Suprapubic skin (tissue), 4 donors: ENCODE results near the gene CYTH3. TPM values are rescaled to one million over a fixed set of nuclear protein-coding genes. Genes with fewer than 3 reads are reported as not detected.

ENCODE experiments used
- DNase-seq, 2 donors: peaks; one replicate each; pipeline ENCODE4 v3.0.0-alpha.2; 2019; ENCODE audit warnings: low spot score in 2 of 2
- H3K27ac ChIP-seq: fragments of 200-600 bp; sonication (generic); one replicate; pipeline ENCODE4 v1.5.1; 2019
- H3K27me3 ChIP-seq: fragments of 200-600 bp; sonication (generic); one replicate; pipeline ENCODE4 v1.5.1; 2019
- H3K36me3 ChIP-seq: fragments of 200-600 bp; sonication (generic); one replicate; pipeline ENCODE4 v1.5.1; 2019
- H3K4me1 ChIP-seq: fragments of 200-600 bp; sonication (generic); one replicate; pipeline ENCODE4 v1.5.1; 2019
- H3K4me3 ChIP-seq: fragments of 200-600 bp; sonication (generic); one replicate; pipeline ENCODE4 v1.5.1; 2019; ENCODE audit warnings: mild to moderate bottlenecking
- H3K9me3 ChIP-seq: fragments of 200-600 bp; sonication (generic); one replicate; pipeline ENCODE4 v1.5.1; 2019
- EP300 ChIP-seq: sonication (generic); formaldehyde crosslinking; IDR thresholded peaks from one replicate; pipeline ENCODE4 v1.6.1; 2017; ENCODE audit warnings: antibody characterized with exemption
- POLR2A ChIP-seq, 2 donors: fragments of 450-650 bp; IDR thresholded peaks; one replicate each; pipeline ENCODE4 v1.6.1; 2017; ENCODE audit warnings: antibody characterized with exemption in 2 of 2, mild to moderate bottlenecking in 2 of 2, moderate library complexity in 2 of 2
- POLR2AphosphoS5 ChIP-seq, 3 donors: sonication (generic); formaldehyde crosslinking; IDR thresholded peaks; one replicate each; pipeline ENCODE4 v1.6.1; 2017; ENCODE audit warnings: antibody characterized with exemption in 3 of 3
- whole genome bisulfite sequencing: methylation state at CpG from one replicate; pipeline ENCODE4 v1.1.5; 2018; 5-methylcytosine and 5-hydroxymethylcytosine counted together
- total RNA-seq, 4 donors: library from RNA; depleted of rRNA; stranded (reverse); fragments of >200 nt; gene quantifications; one replicate each; pipeline ENCODE4 v1.1.0, GENCODE V29; 2016
- TF ChIP-seq, protein P1 (sequence below), 2 donors: fragments of 200-600 bp in 1 of 2; fragments of 450-650 bp in 1 of 2; sonication (generic) in 1 of 2; IDR thresholded peaks; one replicate each; pipeline ENCODE4 v1.5.1; 2016 to 2019; ENCODE audit warnings: antibody characterized with exemption in 2 of 2, mild to moderate bottlenecking in 1 of 2, moderate library complexity in 1 of 2

The CYTH3 gene
- total RNA-seq, 4 donors from 2014 or later, result 29.8 to 55.7 (median 46.8) TPM

DNA sequence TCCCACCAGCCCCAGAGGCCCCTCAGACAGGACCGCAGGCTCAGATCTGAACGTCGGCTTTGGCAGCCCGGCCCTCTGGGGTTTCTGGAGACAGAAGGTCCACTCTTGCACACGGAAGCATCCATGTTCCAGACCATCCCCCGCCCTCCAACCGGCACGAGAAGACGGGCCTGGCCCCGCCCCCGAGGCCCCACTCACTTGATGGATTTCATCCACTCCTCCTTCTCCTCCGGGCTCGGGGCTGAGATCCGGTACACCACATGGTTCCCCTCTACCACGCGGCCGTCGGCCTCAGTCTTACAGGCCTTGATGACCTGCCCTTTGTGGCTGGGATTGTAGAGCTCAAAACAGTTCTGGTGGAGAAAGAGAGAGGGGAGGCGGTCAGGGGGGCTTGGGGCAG lies 107.3 kb downstream of the CYTH3 start:
- H3K9me3 ChIP-seq, result no peaks in the 10 kb centered on the region
- WGBS, result 83% methylated on average over 19 of the region's 19 CpGs
- H3K27me3 ChIP-seq, result no peaks in the 10 kb centered on the region
- peaks cover 50% of the 10 kb centered on the region for H3K36me3 ChIP-seq
- no peak for TF ChIP-seq EP300
- TF ChIP-seq POLR2AphosphoS5 (IDR thresholded peaks at IDR 0.05), result no peak
- TF ChIP-seq POLR2A (IDR thresholded peaks at IDR 0.05), result no peak
- TF ChIP-seq, protein P1, sequence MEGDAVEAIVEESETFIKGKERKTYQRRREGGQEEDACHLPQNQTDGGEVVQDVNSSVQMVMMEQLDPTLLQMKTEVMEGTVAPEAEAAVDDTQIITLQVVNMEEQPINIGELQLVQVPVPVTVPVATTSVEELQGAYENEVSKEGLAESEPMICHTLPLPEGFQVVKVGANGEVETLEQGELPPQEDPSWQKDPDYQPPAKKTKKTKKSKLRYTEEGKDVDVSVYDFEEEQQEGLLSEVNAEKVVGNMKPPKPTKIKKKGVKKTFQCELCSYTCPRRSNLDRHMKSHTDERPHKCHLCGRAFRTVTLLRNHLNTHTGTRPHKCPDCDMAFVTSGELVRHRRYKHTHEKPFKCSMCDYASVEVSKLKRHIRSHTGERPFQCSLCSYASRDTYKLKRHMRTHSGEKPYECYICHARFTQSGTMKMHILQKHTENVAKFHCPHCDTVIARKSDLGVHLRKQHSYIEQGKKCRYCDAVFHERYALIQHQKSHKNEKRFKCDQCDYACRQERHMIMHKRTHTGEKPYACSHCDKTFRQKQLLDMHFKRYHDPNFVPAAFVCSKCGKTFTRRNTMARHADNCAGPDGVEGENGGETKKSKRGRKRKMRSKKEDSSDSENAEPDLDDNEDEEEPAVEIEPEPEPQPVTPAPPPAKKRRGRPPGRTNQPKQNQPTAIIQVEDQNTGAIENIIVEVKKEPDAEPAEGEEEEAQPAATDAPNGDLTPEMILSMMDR (IDR thresholded peaks at IDR 0.05), result no peak
- no peak overlapping the region for H3K27ac ChIP-seq
- no peak overlapping the region for H3K4me3 ChIP-seq
- no peak for DNase-seq
- peaks cover 10% of the 10 kb centered on the region for H3K4me1 ChIP-seq

DNA sequence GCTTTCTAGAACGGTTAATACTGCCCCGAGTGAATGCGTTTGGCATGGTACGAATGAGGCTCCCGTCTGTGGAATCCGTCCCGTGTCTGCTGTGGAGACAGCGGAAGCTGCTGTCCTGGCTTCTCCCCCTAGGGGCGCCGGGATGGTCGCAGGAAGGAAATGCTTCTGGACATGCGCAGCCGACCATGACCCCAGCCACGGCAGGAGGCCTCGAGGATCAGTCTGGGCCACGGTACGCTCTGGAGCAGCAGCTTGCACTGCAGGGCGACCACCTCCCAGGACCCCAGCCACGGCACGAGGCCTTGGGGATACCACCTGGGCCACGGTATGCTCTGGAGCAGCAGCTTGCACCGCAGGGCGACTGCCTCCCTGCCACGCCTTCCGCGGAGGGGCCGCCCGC lies 107.9 kb downstream of the CYTH3 start:
- no peaks in the 10 kb centered on the region for H3K9me3 ChIP-seq
- WGBS, result 92% methylated on average over 20 of the region's 28 CpGs
- peaks cover 10% of the 10 kb centered on the region for H3K4me1 ChIP-seq
- TF ChIP-seq POLR2AphosphoS5 (IDR thresholded peaks at IDR 0.05), result no peak
- TF ChIP-seq EP300, result no peak
- TF ChIP-seq POLR2A (IDR thresholded peaks at IDR 0.05), result no peak
- TF ChIP-seq, protein P1 (IDR thresholded peaks at IDR 0.05), result no peak
- H3K4me3 ChIP-seq, result no peak overlapping the region
- H3K27me3 ChIP-seq, result no peaks in the 10 kb centered on the region
- H3K27ac ChIP-seq, result no peak overlapping the region
- peaks cover 51% of the 10 kb centered on the region for H3K36me3 ChIP-seq
- no peak for DNase-seq

DNA sequence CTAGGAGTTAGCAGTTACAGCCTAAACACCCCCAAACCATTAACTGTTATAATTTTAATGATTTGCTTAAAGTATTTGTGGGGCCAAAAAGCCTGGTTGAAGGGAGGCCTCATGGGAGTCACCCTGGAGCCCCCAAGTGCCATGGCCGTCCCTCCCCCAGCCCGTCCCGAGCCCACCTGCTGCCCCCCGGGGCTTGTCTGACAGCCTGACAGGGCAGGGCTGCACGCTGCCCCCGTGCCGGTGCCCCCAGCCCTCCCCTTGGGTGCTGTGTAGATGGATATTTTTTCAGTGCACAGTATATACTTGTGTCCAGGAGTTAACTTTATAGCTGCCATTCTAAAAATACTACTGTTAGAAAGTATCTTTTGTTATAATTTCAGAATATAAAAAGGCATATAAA lies 108.4 kb downstream of the CYTH3 start:
- H3K4me1 ChIP-seq, result peaks cover 10% of the 10 kb centered on the region
- no peak overlapping the region for H3K4me3 ChIP-seq
- WGBS, result 85% methylated on average over 7 of the region's 7 CpGs
- TF ChIP-seq POLR2AphosphoS5 (IDR thresholded peaks at IDR 0.05), result no peak
- TF ChIP-seq, protein P1 (IDR thresholded peaks at IDR 0.05), result no peak
- H3K27ac ChIP-seq, result no peak overlapping the region
- no peaks in the 10 kb centered on the region for H3K27me3 ChIP-seq
- DNase-seq, result no peak
- peaks cover 56% of the 10 kb centered on the region for H3K36me3 ChIP-seq
- H3K9me3 ChIP-seq, result no peaks in the 10 kb centered on the region

DNA sequence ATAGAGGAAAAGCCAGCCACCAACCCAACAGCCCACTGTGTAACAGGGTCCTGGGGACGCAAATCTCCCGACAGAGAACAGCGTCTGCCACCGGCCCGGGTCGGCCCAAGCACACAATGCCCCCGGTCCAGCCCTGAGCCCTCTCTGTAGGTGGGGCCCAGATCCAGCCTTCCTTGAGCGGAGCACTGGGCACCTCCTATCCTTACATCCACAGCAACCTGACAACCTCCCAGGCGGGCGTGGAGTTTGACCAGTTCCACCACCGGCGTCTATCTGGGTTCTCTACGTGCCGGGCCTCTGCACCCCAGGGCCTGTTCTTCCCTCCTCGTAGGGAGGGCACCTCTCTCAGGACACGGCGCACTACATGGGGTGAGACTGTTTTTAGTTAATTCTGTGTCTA lies 109.0 kb downstream of the CYTH3 start:
- Histone ChIP-seq H3K36me3 (peaks cover 62% of the 10 kb centered on the region), H3K27ac (no peak overlapping the region)
- WGBS, result 92% methylated on average over 17 of the region's 17 CpGs

DNA sequence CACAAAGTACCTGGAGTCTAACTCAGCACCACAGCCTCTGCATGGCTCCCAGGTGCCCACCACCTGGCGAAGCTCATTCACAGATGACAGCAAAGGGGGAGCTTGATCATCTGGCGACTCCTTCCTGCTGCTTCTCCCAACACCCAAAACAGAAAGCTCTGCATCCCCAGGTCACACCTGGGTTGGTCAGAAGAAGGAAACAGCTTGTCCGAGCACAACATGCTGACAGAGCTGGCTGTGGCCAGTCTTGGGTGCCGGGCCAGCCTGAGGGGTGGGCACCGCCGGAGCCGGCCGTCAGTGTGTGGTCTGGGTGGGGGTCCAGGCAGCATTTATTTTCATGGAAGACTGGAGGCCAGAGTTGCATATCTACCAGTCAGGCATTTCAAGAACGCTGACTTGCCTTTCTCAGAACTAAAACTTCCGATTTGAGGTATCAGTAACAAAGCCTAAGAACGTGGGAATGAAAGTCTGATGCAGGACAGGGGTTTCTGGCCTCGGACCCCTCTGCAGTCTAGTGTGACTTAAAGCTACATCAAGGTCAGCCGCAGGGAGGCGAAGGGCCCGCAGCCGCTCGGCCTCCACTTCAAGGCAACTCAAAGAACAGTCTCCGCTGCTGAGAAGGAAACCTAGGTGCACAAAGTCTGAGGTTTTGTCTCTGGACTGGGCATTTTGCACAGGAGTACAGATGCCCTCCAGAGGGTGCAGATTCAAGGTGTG lies 109.6 kb downstream of the CYTH3 start:
- no peak for DNase-seq
- H3K27ac ChIP-seq, result no peak overlapping the region
- H3K27me3 ChIP-seq, result no peaks in the 10 kb centered on the region
- TF ChIP-seq POLR2AphosphoS5 (IDR thresholded peaks at IDR 0.05), result no peak
- TF ChIP-seq, protein P1 (IDR thresholded peaks at IDR 0.05), result no peak
- no peak for TF ChIP-seq EP300
- TF ChIP-seq POLR2A (IDR thresholded peaks at IDR 0.05), result no peak
- H3K4me1 ChIP-seq, result peaks cover 8% of the 10 kb centered on the region
- 92% methylated on average over 10 of the region's 18 CpGs for WGBS
- H3K36me3 ChIP-seq, result peaks cover 68% of the 10 kb centered on the region
- no peak overlapping the region for H3K4me3 ChIP-seq
- no peaks in the 10 kb centered on the region for H3K9me3 ChIP-seq

More for the DNA sequence above, 109.0 kb downstream of the CYTH3 start:
- Histone ChIP-seq H3K9me3 (no peaks in the 10 kb centered on the region), H3K27me3 (no peaks in the 10 kb centered on the region), H3K4me3 (no peak overlapping the region), H3K4me1 (peaks cover 10% of the 10 kb centered on the region)
- TF ChIP-seq, protein P1 (IDR thresholded peaks at IDR 0.05), result no peak
- TF ChIP-seq EP300, result no peak
- DNase-seq, result no peak
